ENCODE results near the gene PRR33.

Gene PRR33

DNA sequence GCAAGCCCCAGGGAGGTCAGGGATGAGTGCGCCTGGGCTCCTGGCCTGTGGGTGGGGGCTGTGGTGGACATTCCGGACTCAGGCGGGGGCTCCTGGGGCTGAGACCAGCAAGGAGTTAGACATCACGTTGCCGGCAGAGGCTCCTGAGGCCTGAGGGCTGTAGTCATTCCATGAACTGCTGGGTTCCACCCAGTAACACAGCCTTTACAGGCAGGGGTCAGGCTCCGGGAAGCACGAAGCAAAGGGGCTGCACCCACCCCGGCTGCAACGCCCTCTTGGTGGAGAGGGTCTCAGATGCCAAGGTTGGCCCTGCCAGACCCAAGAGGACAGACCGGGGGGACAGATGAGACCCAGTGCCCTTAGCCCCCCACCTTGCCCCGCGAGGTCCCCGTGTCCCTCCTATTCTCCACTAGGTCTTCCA is 36.8 kb upstream of the PRR33 start:
- in situ Hi-C loops (cut with MboI; ENCODE audit: low sequenced_read_pairs) = no loop called here

DNA sequence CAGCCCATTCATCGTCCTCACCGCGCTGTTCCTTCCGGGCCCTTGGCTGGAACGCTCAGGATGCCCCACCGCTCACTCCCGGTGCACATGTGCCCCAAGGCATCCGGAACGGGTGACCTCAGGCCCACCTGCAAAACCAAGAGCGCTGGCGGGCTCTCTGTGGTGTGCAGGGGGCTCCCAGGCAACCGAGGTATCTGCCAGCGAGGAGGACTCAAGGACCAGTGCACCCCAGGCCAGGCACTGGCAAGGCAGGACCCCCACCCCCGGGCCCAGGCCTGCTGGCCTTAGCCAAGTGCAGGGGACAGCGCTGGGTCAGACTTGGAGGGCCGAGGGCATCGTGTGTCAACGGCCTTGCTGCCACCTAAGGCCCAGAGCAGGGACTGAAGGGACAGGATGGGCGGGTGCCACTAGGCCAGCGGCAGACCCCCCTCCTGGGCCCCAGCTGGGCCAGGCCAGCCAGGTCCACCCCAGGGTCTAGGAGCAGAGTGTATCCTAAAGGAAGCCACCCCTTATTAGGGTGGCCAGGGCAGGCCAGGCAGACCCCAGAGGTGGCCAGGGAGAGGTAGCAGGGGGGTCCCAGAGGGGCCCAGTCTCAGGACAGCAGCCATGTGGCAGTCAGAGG is 36.3 kb upstream of the PRR33 start:
- in situ Hi-C loops (cut with MboI; ENCODE audit: low sequenced_read_pairs) = no loop called here

DNA sequence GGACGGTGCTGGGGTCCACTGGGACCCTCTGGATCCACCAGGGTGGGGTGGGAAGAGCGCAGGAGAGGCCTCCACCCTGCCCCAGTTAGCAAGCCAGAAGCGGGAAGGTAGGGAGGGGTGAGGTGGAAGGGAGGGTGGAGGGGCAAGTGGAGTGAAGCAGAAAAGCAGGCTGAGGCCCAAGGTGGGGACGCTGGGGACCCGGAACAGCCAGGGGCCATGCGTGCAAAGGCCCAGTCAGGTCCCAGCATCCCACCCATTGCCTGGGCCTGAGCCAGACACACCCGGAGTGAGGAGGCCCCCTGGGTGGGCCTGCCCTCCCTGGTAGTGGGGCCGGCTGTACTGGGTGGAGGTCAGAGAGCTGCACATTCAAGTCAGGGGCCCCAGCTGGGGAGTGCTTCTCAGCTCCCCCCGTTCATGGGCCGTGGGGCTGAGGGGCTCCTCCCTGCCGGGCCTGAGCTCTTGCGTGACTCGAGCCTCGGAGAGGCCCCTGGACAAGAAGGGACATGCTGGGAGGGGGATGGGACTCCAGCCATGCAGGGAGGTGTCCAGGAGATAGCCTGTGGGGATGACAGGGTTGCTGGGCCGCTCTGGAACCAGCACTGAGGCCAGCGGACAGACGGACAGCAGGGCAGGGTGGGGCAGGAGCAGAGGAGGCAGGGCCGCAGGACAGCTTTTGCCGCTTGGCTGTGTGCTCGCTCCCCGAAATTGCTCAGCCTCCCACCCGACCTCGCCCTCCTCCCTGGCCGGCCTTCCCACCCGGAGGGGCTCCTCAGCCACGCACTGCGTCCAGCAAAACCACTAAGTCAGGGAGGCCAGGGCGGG is 35.5 kb upstream of the PRR33 start:
- in situ Hi-C loops (cut with MboI; ENCODE audit: low sequenced_read_pairs) = no loop called here

DNA sequence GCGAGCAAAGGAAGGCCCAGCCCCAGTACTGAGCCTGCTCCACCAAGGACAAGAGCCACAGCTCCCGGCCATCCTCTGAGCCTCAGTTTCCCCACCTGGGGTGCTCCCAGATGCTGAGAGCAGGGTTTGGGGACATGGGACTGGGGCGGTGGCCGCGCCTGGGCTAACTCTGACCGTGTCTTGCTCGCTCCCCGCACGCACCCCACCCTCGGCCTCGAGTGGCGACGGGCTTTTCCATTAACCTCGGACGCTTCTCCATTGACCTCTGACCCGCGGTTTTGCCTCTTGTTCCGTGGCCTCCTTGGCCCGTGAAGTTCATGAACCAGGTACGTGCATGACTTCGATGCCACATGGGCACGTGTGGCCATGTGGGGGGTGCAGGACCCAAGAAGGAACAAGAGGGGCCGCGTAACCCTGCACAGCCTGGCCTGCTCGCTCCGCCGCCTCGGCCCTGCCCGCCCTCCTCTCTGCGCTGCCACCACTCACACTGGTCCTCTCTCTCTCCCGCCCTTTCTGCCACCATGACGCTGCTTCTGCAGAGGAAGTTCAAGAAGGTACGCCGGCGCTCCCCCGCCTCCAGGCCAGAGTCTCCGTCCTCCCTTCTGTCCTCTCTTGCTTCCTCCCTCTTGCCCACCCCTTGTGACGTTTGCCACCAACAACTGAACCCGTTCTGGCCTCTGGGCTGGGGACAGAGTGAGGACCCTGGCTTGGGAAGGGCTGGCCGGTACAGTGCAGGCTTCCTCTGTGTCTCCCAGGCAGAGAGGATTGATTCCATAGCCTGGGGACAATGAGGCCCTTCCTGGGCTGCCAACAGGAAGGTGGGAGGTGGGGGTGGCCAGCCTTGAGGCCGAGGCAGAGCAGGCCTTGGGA is 34.7 kb upstream of the PRR33 start:
- in situ Hi-C loops (cut with MboI; ENCODE audit: low sequenced_read_pairs) = no loop called here

DNA sequence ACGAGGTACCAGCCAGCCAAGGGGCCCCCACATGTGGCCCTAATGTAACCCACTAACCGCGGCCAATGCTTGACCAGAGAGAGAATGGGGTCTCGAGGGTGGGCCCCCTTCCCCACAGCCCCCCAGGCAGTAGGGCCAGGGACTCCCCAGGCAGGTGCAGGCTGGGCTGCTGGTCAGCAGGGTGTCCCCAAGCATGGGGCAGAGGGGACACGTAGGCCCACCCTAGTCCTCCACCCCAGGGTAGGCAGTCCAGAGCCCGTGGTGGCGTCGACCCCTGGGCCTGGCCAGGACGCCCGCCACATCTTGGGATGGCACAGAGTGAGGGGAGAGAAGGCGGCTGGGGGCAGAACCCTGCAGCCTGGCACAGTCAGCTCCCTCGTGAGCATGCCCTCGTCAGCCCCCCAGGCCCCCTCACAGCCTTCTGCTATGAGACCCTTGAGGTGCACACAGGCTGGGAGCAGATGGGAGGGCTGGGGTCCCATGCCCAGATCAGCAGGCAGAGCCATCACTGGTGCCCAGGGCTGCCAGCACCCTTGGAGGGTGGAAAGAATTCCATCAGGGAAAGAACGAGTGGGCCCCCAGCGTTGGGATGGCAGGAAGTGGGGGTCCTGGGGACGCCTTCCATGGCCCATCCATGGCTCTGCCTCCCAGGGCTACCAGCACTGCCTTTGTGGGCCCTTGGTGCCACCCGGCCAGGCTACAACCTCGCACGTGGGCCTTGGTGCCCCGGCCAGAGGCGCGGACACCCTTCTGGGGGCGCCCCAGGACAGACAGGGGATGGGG is 33.9 kb upstream of the PRR33 start:
- in situ Hi-C loops (cut with MboI; ENCODE audit: low sequenced_read_pairs) = no loop called here

DNA sequence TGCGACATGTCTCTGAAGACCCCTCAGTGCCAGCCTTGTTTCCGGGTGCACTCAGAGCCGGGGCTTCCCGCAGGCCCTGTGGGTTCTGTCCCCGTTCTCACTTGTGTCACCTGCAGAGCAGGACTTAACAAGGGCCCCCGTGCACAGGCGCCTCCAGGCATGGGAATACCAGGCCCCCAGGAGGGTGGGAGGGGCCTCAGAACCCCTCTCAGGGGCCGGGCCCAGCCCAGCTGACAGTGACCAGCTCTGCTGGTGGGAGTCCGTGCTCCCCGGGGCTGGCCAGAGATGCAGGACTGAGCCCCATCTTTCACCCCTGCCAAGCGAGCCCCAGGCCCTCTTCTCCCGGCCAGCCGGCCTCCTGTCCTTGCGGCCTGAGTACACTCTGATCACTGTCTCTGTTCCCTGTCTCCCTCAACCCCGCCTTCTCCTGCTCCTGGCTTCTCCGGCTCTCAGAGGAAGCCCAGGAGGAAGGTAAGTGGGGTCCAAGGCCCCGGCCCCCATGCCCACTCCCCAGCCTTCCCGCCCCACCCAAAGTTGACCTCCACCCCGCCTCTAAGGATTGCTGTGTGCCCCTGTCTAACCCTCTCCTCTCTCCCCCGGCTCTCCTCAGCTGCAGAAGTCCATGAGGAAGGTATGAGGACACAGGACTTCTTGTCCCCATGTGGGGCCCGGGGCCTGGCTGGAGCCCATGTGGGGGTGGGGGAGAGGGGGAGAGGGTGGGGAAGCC is 33.1 kb upstream of the PRR33 start:
- in situ Hi-C loops (cut with MboI; ENCODE audit: low sequenced_read_pairs) = no loop called here

DNA sequence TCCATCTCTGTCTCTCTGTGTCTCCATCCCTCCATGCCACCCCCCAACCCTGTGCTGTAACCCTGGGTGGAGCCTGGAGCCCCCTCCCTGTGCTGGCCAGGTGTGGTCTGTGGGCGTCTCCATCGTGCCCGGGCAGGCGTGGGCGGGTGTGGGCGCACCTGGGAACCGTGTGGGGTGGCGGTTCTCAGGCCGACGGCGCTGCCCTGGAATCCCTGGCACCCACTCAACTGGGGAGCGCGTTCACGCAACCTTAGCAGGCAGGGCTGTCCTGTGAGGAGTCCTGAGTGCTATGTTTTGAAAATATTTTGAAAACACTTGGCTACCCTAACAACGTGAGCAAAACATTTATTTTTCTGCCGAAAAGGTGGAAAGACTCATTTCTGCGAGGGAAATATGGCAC is 32.5 kb upstream of the PRR33 start:
- in situ Hi-C loops (cut with MboI; ENCODE audit: low sequenced_read_pairs) = no loop called here

DNA sequence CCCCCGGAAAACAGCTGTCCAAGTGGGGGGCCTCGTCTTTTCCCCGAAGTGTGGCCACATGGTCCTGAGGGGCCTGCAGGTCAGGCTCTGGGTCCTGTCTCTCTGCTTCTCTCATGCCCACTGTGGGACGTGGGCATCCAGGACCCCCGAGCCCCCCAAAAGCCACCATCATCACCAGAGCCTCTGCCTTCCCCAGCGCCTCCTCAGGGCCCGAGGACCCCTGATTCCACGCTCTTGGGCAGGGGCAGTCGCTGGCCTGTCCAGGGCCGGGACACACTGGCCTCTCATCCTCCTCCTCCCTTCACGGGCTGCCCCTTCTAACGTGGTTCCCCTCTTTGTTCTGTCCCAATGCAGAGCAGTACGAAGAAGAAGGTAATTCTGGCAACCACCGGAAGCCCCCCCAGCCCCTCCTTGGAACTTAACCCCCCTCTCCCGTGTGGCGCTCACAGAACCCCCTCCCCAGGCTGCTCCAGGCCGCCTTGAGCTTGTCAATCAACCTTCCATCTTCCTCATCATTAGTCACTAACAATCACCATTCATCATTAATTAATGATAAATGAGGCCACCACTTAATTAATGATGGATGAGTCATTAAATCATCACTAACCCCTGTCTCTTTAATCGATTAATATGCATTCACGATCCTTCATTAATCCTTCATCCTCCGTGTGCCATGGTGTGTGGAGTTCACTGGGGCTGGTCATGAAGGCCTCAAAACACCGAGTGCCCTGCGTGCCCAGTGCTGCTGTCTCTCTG is 31.7 kb upstream of the PRR33 start:
- in situ Hi-C loops (cut with MboI; ENCODE audit: low sequenced_read_pairs) = no loop called here

DNA sequence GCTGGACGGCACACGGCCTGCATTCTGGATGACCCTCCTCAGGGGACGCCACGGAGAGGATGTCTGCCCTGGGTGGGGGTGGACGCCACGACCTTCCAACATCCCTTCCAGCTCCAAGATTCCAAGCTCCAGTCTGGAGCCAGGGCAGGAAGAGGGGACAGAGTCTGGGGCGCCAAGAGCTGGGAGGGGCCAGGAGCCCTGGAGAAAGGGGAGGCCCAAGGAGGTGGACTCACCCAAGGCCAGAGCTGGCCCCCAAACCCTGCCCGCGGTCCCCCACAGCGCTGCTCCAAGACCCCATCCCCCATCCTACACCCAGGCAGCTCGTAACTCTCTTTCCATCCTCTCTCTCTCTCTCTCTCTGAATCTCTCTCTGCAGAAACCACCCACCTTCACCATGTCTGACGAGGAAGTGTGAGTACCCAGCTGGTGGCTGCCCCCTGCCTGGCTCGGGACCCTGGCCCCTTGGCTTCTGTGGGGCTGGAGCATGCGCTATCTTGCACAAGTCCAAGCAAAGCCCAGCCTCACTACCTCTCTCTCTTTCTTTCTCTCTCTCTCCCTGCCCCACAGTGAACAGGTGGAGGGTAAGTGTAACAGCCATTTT is 30.9 kb upstream of the PRR33 start:
- in situ Hi-C loops (cut with MboI; ENCODE audit: low sequenced_read_pairs) = no loop called here

DNA sequence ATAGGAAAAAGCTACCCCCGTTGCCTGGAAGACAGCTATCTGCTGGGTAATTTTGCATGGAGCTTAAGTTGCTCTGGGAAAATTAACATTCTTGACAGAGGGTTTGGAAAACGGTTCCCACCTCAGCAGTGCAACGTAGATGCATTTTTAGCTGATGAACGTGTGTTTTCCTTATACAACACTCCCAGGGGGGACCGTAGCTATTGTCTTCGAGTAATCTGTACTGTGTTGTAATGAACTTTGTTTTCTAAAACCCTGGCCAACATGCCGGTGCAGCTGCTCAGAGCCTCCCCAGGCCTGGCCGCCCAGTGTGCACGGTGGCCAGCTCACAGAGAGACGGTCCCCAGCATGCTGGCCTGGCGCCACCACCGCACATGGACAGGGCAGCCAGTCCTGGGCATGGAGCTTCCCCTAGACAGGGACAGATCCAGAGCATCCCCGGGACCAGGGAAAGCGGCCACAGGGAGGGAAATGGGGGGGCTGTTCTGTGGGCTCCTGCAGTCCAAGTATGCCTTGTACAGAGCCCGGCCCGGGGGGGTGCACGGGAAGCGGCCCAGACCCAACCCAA is 30.0 kb upstream of the PRR33 start:
- in situ Hi-C loops (cut with MboI; ENCODE audit: low sequenced_read_pairs) = no loop called here

DNA sequence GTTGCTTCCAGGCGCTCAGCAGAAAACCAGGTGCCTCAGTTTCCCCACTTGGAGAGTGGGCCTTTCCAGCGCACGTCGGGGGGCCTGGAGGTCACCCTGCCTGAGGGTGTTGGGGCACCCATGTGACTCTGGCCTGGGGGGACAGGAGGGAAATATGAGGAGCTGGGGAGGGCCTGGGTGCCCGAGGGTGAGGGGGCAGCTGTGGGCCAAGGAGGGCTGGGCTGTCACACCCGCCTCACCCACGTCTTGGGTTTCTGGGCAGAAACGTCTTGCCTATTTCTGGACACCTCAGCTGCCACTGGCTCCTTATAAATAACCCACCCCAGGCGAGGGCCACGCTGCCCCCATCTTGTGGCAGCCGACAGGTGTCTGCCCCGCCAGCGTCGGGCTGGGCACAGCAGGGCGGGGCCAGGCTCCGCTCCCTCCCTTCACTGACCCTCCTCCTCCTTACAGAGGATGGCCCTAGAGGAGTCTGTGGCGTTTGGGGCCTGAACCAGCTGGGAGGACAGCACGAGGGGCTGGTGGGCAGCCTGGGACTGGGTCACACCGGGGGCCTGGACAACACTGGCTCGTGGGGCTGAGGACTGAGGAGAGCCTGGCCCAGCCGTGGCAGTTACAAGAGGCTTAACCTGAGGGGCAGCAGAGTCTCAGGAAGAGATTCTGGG is 29.3 kb upstream of the PRR33 start:
- in situ Hi-C loops (cut with MboI; ENCODE audit: low sequenced_read_pairs) = no loop called here

DNA sequence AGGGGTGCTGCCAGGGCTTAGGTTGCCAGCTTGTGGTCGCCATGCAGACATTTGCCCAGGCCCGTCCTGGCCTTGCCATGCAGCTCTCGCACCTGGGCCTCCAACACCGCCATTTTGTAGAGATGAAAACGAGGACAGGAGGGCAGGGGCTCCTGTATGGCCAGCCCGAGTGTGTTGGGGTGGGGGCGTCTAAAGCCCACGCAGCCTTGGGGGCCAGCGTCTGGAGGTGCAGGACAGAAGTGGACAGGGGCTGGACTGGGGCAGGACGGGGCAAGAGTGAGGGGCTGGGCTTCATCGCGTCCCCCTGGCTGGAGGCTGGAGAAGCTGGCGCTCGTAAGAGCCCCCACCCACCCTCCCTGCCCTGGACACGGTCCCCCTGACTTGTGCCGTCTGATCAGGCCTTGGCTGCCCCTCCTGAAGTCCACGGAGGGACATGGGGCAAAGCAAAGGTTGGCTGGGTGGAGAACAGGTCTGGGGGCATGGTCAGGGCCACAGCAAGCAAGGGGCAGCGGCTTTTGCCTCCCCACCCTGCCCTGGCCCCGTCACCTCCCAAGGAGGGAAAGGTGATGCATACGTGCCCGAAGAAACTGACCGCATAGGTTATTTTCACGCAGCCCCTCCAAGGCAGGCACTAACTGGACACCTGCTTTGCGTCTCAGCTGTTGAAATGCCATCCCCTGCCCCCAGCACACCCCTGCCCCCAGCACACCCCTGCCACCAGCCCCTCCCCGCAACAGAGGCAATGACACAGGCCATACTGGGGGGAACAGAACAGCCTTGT is 28.6 kb upstream of the PRR33 start:
- in situ Hi-C loops (cut with MboI; ENCODE audit: low sequenced_read_pairs) = no loop called here

DNA sequence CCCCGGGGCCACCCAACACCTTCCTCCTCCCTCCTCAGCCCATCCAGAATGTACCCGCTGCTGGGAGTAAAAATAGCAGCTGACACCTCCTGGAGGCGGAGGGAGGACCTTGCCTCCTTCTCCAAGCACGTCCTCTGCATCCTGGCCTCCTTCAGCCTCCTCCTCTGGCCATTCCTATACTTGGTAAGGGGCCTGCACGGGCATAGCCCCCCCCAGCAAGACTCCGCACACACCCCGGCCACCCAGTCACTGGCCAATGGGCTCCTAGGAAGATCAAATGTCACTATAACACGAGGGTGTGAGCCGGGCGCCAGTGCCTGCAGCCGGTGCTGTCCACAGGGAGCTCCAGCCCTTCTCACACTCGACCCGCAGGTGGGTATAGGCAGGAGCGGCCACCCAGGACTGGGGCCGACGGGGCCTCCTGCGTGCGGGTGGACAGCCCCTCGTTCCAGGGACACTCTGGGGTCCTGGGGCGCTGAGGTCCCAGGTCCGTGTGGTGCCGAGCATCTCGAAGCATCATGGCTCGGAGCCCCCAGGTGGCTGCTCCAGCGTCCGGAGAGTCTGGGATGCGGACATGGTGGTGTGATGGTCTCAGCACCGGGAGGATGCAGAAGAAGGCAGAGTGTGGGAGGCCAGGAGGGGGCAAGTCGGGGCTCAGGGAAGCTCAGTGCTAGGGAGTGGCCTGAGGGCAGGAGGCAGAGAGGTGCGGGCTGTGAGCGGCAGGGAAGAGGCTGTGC is 27.9 kb upstream of the PRR33 start, which contains the start of gene TNNT3:
Gene TNNT3, plus strand, starts transcription at position 313 of the 737 bp plus-strand sequence. CDS start 3,172 bp downstream, outside the sequence.
- in situ Hi-C loops (cut with MboI; ENCODE audit: low sequenced_read_pairs) = no loop called here

DNA sequence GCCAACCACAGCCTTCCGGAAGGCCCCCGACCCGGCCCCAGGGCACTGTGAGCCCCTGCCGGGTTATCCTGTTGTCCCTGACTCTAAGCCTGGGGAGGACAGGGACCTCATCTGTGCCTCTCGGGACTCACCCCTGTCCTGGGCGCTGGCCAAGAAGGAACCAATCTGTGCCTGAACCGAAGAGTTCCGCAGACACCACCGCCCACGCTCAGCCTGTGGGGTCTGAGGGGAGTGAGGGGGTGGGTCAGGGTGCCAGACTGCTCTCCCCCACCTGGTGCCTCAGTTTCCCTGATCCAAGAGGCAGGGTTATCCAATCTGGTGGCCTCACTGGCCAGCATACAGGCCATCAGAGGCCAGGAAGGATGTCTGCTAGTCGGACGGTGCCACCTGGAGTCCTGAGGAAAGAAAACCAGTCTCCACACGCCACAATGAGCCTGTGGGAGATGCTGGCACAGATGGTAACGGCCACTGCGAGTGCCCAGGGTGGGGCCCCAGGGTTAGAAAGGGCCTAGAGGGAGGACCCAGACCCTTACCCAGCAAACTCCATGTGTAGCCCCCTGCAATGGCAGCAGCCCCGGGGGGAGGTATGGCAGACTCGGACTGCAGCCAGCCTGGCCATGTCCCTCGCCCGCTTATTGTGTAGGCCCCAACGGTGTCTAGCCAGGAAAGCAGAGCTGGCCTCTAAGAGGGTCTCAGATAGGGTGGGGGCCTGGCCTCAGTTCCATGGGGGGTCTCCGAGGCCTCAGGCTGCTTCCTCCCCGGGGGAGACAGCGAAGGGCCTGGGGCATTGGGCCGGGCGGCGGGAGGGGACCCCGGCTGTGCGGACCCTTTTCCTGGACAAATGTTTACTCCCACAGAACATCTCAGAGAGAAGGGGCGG is 27.0 kb upstream of the PRR33 start:
- in situ Hi-C loops (cut with MboI; ENCODE audit: low sequenced_read_pairs) = no loop called here

DNA sequence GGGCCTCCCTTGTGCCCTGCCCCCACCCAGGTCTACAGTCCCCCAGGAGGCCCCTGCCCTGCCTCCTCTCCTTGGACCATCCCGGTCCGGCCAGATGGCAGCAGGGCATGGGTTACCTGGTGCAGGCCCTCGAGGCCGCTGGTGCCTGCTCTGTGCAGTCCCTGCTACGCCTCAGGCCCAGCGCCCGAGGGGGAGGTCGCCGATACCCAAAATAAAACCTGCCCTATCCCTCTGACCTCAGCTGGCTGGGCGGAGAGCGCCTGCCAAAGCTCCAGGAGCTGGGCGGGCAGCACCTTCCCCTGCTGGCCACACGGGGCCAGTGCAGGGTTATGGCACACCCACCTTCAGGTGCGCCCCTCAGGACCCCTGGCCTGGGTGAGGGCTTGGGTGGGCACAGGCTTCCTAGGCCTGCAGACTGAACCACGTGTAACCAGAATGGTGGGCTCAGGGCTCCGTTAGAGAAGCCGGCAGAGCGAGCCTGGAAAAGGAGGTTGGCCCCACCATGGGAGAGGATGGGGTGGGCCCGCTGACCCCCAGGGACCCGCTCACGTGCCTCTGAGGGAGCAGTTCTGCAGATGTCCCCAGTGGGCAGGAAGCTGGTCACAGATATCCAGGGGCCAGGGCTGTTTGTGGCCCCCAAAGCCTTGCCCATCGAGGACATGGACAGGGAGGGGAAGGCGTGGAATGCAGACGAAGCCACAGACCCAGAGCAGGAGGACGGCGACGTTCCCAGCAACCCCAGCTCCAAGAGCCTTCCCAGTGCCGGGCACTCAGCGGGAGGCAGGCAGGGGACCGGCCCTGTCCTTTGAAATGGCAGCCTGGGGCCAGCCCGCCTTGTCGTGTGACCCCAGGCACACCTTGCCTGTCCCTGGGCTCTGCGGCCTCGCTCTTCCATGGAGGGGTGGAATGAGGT is 26.1 kb upstream of the PRR33 start:
- in situ Hi-C loops (cut with MboI; ENCODE audit: low sequenced_read_pairs) = no loop called here

All from HL-60/S4 treated with phorbol 12-myristate 13-acetate at 8.2 ng/mL for 4 days and 3 days (cell line).